Measurements from ENCODE around the gene MYL12A. TPM values are rescaled to one million over a fixed set of nuclear protein-coding genes. Genes with fewer than 3 reads are reported as not detected.
A peak's percentile ranks its signal among the peaks of the same experiment; 100 is the strongest.

The MYL12A gene
- total RNA-seq, 4 donors from 2014 or later = 281 to 361 (median 317) TPM

- 90 to 95% methylated on average over 31 to 33 of the region's 36 CpGs for WGBS, 2 donors
- Histone ChIP-seq H3K27me3 (no peaks in the 10 kb centered on the region), H3K36me3 (no peaks in the 10 kb centered on the region), H3K4me3 (no peak overlapping the region), H3K9me3 (no peaks in the 10 kb centered on the region), H3K27ac (no peak overlapping the region), H3K4me1 (peaks cover 0 to 25% (median 4%) of the 10 kb centered on the region in 3 donors)
- no peak for TF ChIP-seq POLR2A (IDR thresholded peaks at IDR 0.05)
- TF ChIP-seq CTCF (IDR thresholded peaks at IDR 0.05) = no peak
- intact Hi-C loops (cut with DNase I) = no loop called here
- no peak for DNase-seq
Observed at GRCh38 chr18:3214855-3215637, 32.6 kb upstream of the MYL12A start.

GRCh38 chr18:3216987-3217386 lies 30.6 kb upstream of the MYL12A start:
- no peak overlapping the region for H3K27ac ChIP-seq
- peaks cover 0 to 25% (median 4%) of the 10 kb centered on the region in 3 donors for H3K4me1 ChIP-seq
- TF ChIP-seq POLR2A (IDR thresholded peaks at IDR 0.05) = no peak
- TF ChIP-seq CTCF (IDR thresholded peaks at IDR 0.05) = no peak
- WGBS, 2 donors = 73 to 87% methylated on average over 5 of the region's 5 CpGs
- H3K9me3 ChIP-seq = no peaks in the 10 kb centered on the region
- DNase-seq = no peak
- no peaks in the 10 kb centered on the region for H3K36me3 ChIP-seq
- intact Hi-C loops (cut with DNase I) = no loop called here
- H3K27me3 ChIP-seq = no peaks in the 10 kb centered on the region
- H3K4me3 ChIP-seq = no peak overlapping the region

GRCh38 chr18:3217948-3218647 lies 29.5 kb upstream of the MYL12A start:
- DNase-seq = no peak
- Histone ChIP-seq H3K36me3 (no peaks in the 10 kb centered on the region), H3K4me1 (peaks cover 0 to 19% (median 4%) of the 10 kb centered on the region in 3 donors), H3K9me3 (no peaks in the 10 kb centered on the region), H3K27me3 (no peaks in the 10 kb centered on the region), H3K4me3 (no peak overlapping the region), H3K27ac (peak overlapping the region in 2 of 4 donors; percentile 44 to 79)
- WGBS, 2 donors = 30 to 34% methylated on average over 3 of the region's 3 CpGs
- intact Hi-C loops (cut with DNase I) = no loop called here
- TF ChIP-seq POLR2A (IDR thresholded peaks at IDR 0.05) = no peak
- TF ChIP-seq CTCF (IDR thresholded peaks at IDR 0.05) = no peak

GRCh38 chr18:3218819-3219218 lies 28.8 kb upstream of the MYL12A start:
- Histone ChIP-seq H3K27me3 (no peaks in the 10 kb centered on the region), H3K27ac (peak overlapping the region in 3 of 4 donors; percentile 67 to 83 (median 79)), H3K9me3 (no peaks in the 10 kb centered on the region), H3K4me1 (peaks cover 0 to 12% (median 4%) of the 10 kb centered on the region in 3 donors), H3K4me3 (peak overlapping the region in 3 of 4 donors; percentile 23 to 51 (median 26)), H3K36me3 (no peaks in the 10 kb centered on the region)
- no peak for TF ChIP-seq CTCF (IDR thresholded peaks at IDR 0.05)
- TF ChIP-seq POLR2A (IDR thresholded peaks at IDR 0.05) = no peak
- intact Hi-C loops (cut with DNase I) = no loop called here
- no peak for DNase-seq
- 69 to 87% methylated on average over 2 of the region's 2 CpGs for WGBS, 2 donors

- TF ChIP-seq CTCF (IDR thresholded peaks at IDR 0.05) (no peak), POLR2A (IDR thresholded peaks at IDR 0.05) (no peak)
- intact Hi-C loops (cut with DNase I) = no loop called here
- no peak for DNase-seq
- H3K27ac ChIP-seq = peak overlapping the region in 3 of 4 donors; percentile 67 to 83 (median 79)
- H3K9me3 ChIP-seq = no peaks in the 10 kb centered on the region
- no peaks in the 10 kb centered on the region for H3K36me3 ChIP-seq
- 70 to 75% methylated on average over 8 of the region's 8 CpGs for WGBS, 2 donors
- H3K27me3 ChIP-seq = no peaks in the 10 kb centered on the region
- H3K4me3 ChIP-seq = peak overlapping the region in 3 of 4 donors; percentile 23 to 51 (median 26)
- peaks cover 0 to 12% (median 4%) of the 10 kb centered on the region in 3 donors for H3K4me1 ChIP-seq
Observed at GRCh38 chr18:3219241-3219630, 28.4 kb upstream of the MYL12A start.

Measured in esophagus squamous epithelium (tissue), 5 donors.